CD4-positive, alpha-beta T cell treated with Interleukin-10 for 1 hour (primary cell): ENCODE results near the gene FXYD6.

Experiments used
- DNase-seq: peaks from one replicate; pipeline ENCODE4 v3.0.0-alpha.2; 2020

The FXYD6 gene

GRCh38 chr11:117828611-117829368 lies 47.7 kb downstream of the FXYD6 start:
- DNase-seq, result peak; percentile 79

DNA sequence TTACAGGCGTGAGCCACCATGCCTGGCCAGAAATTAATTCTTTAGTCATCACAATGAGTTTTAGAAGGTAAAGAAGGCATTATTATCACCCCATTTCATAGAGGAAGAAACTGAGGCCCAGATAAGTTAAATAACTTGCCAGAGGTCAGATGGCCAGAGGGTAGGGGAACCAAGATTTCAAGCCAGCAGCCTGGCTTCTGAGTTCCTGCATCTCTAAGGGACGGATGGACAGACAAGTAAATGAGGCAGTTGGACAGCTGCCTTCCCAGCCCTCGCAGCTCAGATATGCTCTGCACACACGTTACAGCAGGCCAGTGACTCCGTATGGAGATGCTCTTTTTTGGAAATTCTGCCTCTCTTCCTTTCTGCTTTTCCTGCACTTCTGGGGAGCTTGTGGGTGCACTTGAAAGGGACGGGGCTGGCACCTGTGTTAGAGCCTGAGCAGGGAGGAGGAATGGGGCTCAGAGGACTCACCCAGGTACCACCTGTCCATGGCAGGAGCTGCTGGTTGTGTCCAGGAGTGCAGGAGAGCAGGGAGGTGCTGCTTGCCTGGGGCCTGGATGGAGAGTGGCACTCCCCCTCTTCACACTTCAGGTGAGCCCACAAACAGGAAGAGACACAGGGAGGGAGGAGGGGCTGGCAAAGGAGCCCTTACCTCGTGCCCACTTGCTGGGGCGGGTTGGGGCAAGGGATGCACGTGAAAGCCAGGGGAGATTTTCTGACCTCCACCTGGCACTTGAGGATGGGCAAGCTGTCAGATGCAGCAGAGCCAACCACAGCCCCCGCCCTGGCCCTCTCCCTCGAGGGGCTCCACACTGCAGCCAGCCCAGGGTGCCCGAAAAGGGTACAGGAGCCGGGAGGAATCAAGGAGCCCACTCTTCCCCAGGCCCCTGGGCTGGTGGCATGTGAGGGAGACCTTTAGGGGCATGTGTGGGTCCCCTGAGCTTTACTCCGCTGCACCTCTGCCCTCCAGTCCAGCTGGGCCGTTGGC lies 48.6 kb downstream of the FXYD6 start:
- DNase-seq, result peak; percentile 46

DNA sequence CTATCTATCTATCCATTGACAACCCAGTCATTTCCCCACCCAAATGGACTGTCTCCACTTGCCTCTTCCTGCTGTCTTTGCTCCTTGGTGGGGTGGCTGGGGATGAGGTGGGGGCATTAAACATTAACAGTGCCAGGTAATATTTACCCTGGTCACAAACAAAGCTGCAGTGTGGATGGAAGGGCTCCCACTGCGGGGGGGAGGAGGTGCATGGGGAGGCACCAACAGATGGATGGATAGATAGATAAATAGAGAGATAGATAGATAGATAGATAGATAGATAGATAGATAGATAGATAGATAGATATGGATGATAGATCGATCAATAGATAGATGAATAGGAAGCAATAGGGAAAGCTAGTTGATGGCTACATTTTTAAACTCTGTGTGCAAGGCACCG lies 49.6 kb downstream of the FXYD6 start:
- no peak for DNase-seq

DNA sequence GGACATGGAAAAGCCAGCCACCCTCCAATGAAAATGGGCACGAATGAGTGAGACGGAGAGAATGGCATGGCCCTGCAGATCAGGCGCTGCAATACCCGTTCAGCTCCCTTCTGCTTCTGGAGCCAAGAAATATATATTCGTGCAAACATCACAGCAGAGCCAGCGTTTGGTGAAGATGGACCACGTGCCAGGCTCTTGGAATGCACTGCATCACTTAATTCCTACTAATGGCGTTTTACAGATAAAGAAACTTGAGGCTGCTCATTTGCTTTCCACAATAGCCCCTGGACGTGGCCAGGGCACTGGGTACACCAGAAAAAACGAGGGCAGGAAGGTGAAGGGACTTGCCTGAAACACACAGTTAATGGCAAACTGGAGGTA lies 50.3 kb downstream of the FXYD6 start:
- no peak for DNase-seq

DNA sequence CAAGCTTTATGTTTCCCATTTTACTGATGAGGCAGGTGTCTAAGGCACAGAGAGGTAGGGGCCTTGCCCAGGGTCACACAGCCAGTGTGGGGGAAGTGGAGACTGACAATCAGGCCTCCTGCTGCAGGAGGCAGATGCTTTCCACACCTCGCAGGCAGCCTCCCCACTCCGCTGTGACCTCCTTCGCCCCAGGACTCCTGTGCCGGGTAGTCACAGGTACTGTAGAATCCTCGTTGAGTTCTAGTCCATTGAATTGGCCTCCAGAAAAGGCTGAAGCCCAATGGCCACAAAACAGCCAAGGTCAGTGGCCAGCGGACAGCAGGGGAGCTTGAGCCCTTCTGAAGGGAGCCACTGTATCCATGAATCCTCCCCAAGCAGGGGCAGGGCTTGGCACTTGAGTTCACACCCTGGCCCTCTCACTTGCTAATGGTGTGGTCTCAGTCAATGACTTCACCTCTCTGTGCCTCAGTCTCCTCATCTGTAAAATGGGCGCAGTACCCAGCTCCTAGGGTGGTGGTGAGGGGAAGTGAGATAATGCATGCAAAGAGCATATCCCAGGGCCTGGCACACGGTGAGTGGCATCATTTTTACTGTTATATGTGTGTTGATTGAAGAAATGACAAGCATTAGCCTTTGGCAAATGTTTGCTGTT lies 50.8 kb downstream of the FXYD6 start:
- no peak for DNase-seq

GRCh38 chr11:117824571-117825537 lies 51.6 kb downstream of the FXYD6 start, which contains the start of gene FXYD2:
Gene FXYD2 (minus strand): TSS chr11:117824744. CDS start chr11:117824678, 66 bp downstream.
- DNase-seq, result no peak

- DNase-seq, result no peak
These were observed 52.5 kb downstream of the FXYD6 start for GRCh38 chr11:117823946-117824420.

DNA sequence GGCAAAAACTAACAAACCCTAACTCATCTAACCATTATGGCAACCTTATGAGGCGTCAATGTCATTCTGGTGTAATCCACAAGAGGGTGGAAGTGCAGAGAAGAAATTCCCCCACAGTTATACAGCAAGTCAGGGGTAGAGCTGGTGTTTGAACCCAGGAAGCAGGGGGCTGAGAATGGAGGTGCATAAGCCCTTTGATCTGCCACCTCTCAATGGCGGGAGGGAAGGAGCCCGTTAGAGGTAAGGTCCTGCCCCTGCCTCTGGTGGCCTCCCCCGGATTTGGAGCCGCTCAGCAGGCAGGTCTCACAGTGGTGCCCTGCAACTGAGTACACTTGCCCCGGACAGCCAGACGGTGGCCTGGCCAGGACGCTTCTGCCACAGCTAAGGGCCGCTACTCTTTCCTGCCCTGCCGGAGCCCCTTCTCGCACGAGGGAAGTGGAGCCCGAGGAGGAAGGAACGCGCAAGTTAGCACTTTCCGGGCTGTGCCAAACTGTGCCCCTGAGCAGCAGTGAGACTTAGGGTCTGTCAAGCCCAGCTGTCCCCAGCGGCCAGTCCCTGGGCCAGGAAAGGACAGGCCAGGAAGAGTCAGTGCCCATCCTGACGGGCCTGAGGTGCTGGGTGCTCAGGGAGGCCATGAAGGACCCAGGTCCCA lies 53.0 kb downstream of the FXYD6 start:
- DNase-seq, result peak; percentile 62

- peak; percentile 58 for DNase-seq
These were observed 54.1 kb downstream of the FXYD6 start for GRCh38 chr11:117822074-117823033.

- no peak for DNase-seq
These were observed 55.0 kb downstream of the FXYD6 start for GRCh38 chr11:117821431-117821830.

- no peak for DNase-seq
These were observed 55.9 kb downstream of the FXYD6 start for GRCh38 chr11:117820516-117820915.

DNA sequence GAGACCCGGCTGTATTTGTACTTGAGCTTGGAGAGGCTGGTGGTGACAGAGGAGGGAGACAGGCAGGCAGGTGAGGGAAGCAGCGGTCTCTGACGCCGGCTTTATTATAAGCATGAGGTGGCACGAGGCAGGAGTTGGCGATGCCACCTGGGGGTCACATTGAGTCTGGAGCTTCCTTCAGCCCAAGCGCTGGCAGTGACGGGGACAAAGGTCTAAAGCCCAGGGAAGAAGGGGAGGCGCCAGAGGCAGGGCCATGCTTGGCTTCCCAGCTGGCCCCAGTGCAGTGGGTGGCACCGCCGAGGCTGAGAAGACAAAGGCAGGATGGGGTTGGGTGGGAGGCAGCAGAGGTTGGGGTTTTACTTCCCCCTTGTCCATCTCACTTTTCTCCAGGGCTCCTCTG lies 56.4 kb downstream of the FXYD6 start:
- no peak for DNase-seq

- no peak for DNase-seq
These were observed 57.1 kb downstream of the FXYD6 start for GRCh38 chr11:117819096-117820040.

GRCh38 chr11:117818041-117818873 lies 58.2 kb downstream of the FXYD6 start:
- peak; percentile 69 for DNase-seq

GRCh38 chr11:117817368-117818040 lies 59.0 kb downstream of the FXYD6 start:
- peak; percentile 89 for DNase-seq

DNA sequence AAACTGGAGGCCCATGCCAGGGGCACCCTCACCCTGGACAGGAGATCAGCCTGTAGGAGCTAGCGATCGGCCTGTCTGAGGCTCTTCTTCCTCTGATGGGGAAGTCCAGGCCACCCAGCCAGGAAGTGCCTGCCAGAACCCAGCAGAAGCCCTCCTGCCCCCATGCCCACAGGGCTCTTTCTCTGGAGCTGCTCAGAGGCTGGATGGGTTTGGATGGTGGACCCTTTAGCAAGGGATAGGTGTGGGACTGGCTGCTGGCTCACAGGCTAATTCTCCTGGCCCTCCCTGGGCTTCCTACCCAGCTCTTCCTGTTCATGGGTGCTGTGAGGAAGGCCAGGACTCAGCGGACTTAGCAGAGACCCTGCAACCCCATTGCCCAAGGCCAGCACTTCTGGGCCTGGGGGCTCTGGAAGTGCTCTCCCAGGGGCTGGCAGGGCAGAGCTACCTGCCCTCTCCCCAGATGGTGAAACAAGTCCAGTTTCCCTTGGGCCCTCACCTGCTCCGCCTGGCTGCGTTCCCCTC lies 59.6 kb downstream of the FXYD6 start:
- peak; percentile 34 for DNase-seq

GRCh38 chr11:117816151-117816741 lies 60.2 kb downstream of the FXYD6 start:
- DNase-seq, result no peak
